Left ventricle myocardium inferior (tissue), 1 donor: ENCODE measurements around the gene TMEM171. TPM values are rescaled to one million over a fixed set of nuclear protein-coding genes. Genes with fewer than 3 reads are reported as not detected.

Experiments
- DNase-seq: peaks from one replicate; pipeline ENCODE4 v3.0.0-alpha.2; 2020
- H3K27ac ChIP-seq: fragments of 200-600 bp; replicated peaks from 2 replicates; pipeline ENCODE4 v1.8.0; 2021
- H3K27me3 ChIP-seq: fragments of 200-600 bp; 2 replicates; pipeline ENCODE4 v1.8.0; 2021; ENCODE audit warnings: low read depth
- H3K36me3 ChIP-seq: fragments of 200-600 bp; 2 replicates; pipeline ENCODE4 v1.8.0; 2021
- H3K4me1 ChIP-seq: fragments of 200-600 bp; 2 replicates; pipeline ENCODE4 v1.8.0; 2021
- H3K4me3 ChIP-seq: fragments of 200-600 bp; 2 replicates; pipeline ENCODE4 v1.8.0; 2021; ENCODE audit warnings: mild to moderate bottlenecking, moderate library complexity
- H3K9me3 ChIP-seq: fragments of 200-600 bp; replicated peaks from 2 replicates; pipeline ENCODE4 v1.8.0; 2021
- intact Hi-C: fragments of 100-400 bp; cut with micrococcal nuclease; formaldehyde crosslinking; loops from one replicate; pipeline ENCODE4 v1.11.0; 2022
- total RNA-seq: library from RNA; stranded (reverse); fragmentation: NEBNext Ultra II Directional; extraction: Animal tissue kit (Norgen Biotek cat#: 25700); gene quantifications from one replicate; pipeline ENCODE4 v1.2.1, GENCODE V29; 2021
- TF ChIP-seq, protein P1 (sequence below): fragments of 200-600 bp; IDR thresholded peaks from 2 replicates; pipeline ENCODE4 v1.8.0; 2021; ENCODE audit warnings: antibody characterized with exemption, mild to moderate bottlenecking, borderline replicate concordance
- donor health status: DM: no; HTN: yes; CAD: no; lungs with severe emphysema.

TMEM171 gene
- total RNA-seq, 1 donor from 2014 or later: not detected

DNA sequence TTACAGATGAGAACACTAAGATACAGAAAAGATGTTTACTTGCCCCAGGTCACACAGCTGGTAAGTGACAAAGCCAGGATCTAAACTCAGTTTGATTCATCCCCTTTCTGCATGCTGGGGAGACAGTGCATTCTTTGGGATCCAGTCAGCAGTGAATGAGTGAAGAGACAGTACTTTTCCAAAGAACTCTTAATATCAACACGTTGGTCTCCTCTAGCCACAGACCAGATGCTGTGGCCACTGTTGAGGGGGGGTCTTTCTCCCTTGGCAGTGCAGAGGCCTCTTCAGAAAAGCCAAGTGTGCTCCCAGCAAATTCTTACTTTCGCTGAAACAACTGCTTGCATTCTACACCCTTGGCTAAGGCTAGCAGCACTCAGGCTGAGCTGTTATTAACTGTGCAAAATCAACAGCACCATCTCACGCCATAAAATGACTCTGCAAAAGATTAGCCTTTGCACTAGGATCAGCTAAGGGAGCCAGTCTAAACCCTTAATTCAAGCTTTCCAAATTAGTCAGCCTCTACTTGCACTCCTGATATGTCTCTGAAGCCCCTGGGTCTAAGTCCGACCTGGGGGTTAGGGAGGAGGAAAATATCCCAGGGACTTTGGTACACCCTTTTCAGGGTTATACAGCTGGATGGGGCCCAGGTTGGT is 4.8 kb upstream of the TMEM171 start:
- Histone ChIP-seq H3K27ac (no peak overlapping the region), H3K27me3 (peaks cover 27% of the 10 kb centered on the region), H3K36me3 (no peaks in the 10 kb centered on the region), H3K4me1 (peaks cover 8% of the 10 kb centered on the region), H3K4me3 (no peak overlapping the region), H3K9me3 (peaks cover 8% of the 10 kb centered on the region)
- DNase-seq: no peak
- intact Hi-C loops: no loop called here
- TF ChIP-seq, protein P1, sequence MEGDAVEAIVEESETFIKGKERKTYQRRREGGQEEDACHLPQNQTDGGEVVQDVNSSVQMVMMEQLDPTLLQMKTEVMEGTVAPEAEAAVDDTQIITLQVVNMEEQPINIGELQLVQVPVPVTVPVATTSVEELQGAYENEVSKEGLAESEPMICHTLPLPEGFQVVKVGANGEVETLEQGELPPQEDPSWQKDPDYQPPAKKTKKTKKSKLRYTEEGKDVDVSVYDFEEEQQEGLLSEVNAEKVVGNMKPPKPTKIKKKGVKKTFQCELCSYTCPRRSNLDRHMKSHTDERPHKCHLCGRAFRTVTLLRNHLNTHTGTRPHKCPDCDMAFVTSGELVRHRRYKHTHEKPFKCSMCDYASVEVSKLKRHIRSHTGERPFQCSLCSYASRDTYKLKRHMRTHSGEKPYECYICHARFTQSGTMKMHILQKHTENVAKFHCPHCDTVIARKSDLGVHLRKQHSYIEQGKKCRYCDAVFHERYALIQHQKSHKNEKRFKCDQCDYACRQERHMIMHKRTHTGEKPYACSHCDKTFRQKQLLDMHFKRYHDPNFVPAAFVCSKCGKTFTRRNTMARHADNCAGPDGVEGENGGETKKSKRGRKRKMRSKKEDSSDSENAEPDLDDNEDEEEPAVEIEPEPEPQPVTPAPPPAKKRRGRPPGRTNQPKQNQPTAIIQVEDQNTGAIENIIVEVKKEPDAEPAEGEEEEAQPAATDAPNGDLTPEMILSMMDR: no peak

DNA sequence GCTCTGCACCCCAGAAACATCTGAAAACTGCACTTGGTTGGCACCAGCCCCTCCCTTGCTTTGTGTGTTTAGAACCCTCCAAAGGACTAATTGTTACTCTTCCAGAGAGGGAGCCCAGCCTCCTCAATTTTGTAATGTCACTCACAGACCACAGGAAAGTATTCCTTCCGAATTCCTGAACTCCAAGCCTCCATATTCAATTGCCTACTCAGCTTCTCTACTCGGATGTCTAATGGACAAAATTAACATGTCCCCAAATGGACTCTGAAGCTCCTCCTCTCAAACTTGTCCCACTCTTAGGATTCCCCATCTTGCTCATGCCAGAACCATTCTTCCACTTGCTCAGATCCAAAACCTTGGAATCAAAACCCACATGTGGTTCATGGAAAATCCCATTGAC is 3.9 kb upstream of the TMEM171 start:
- Histone ChIP-seq H3K9me3 (peaks cover 6% of the 10 kb centered on the region), H3K4me3 (no peak overlapping the region), H3K27ac (no peak overlapping the region), H3K36me3 (no peaks in the 10 kb centered on the region), H3K4me1 (peaks cover 15% of the 10 kb centered on the region), H3K27me3 (peaks cover 37% of the 10 kb centered on the region)
- intact Hi-C loops: no loop called here
- TF ChIP-seq, protein P1: no peak
- DNase-seq: no peak

DNA sequence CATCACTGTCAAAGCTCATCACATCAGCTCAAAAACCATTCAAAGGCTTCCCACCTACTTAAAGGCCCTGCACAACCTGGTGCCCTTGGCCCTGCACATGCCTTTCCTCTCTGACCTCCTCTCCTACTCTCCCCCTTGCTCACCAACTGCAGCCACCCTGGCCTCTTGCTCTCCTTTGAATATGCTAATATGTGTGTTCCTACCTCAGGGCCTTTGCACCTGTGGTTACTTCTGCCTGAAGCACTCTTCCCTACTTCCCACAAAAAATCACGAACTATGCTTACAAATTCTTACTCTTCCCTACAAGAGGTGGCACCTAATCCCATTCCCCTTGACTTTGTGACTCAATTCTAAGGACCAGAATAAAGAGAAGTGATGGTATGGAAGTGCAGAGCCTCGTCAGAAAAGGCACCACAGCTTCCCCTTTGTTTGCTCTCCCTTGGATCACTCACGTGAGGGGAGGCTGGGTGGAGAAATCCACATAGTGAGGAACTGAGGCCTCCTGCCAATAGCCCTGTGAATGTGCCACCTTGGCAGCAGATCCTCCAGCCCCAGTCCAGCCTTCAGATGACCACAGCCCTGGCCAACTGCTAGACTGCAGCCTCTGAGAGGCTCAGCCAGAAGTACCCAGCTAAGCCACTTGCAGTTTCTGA is 3.2 kb upstream of the TMEM171 start:
- DNase-seq: no peak
- H3K4me3 ChIP-seq: no peak overlapping the region
- H3K36me3 ChIP-seq: no peaks in the 10 kb centered on the region
- peaks cover 6% of the 10 kb centered on the region for H3K9me3 ChIP-seq
- H3K27me3 ChIP-seq: peaks cover 44% of the 10 kb centered on the region
- peaks cover 15% of the 10 kb centered on the region for H3K4me1 ChIP-seq
- TF ChIP-seq, protein P1: no peak
- H3K27ac ChIP-seq: no peak overlapping the region
- intact Hi-C loops: no loop called here

DNA sequence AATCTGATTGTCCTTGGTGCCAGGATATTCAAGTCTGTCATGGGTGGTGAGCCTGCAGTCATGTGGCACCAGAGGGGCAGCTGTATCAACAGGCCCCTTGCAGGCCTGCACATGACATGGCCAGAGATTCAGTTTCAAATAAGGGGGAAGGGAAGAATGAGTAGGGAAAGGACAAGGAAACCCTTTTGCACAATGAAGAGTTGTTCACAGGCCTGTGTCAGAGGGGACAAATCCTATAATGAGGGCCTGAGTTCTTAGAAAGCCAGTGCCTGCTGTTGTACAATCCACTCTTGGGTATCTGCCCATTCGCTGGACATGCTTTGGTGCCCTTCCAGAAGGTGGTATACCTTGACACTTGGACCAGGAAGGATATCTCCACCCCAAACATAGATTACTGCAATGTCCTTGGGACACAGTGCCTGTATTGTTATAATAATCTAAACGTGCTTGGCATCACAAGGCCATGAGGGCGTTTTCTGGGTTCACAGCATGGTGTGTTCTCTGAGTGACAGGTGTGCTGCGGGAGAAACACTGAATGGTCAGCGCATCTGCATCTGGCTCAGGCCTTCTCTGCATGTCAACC is 1.9 kb upstream of the TMEM171 start:
- intact Hi-C loops: no loop called here
- peaks cover 57% of the 10 kb centered on the region for H3K27me3 ChIP-seq
- no peak for DNase-seq

DNA sequence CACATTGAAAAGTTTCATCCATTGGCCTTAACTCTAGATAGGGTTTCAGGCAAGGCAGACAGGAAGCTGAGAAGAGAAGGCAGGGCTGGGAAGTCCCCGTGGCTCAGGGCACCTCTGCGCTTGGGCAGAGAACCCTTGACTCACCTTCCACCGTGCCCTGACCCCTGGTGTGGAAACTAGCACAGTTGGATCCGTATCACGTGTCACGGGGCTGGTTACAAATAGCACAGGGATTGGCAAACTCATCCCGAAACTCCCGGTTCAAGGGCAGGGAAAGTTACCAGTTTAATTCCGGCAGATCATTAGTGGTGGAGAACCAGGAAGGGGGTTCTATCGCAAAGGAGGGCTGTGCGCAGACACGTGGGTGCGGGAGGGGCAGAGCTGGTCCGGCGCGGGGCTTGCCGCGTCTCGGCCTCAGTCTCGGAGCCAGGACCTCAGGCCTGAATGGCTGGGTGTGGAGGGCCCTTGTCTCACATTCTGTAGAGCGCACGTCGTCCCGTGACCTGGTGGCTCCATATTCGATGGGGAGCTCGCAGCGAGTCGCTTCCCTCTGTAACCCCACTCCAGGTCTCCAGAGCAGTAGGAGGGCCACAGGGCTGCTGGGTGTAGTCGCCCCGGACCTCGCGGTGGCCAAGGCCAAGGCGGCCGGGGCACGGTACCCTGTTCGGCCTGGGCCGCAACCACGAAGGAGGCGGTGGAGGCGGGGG is 771 bp upstream of the TMEM171 start:
- intact Hi-C loops: no loop called here
- Histone ChIP-seq H3K27ac (no peak overlapping the region), H3K27me3 (peaks cover 68% of the 10 kb centered on the region), H3K4me3 (peak overlapping the region; percentile 67), H3K4me1 (peaks cover 15% of the 10 kb centered on the region), H3K36me3 (no peaks in the 10 kb centered on the region), H3K9me3 (peaks cover 6% of the 10 kb centered on the region)
- DNase-seq: no peak
- TF ChIP-seq, protein P1: no peak

More for the DNA sequence above, 1.9 kb upstream of the TMEM171 start:
- TF ChIP-seq, protein P1: no peak
- Histone ChIP-seq H3K27ac (no peak overlapping the region), H3K9me3 (peaks cover 6% of the 10 kb centered on the region), H3K4me1 (peaks cover 15% of the 10 kb centered on the region), H3K4me3 (no peak overlapping the region), H3K36me3 (no peaks in the 10 kb centered on the region)
